WTC11 (cell line): ENCODE data around the gene TMSB15C.

Experiments used
- HMGA2 ChIP-seq: fragments of 250-450 bp; sonication (Bioruptor Pico); IDR thresholded peaks from 2 replicates; pipeline ENCODE4 v1.4.0; 2021; ENCODE audit warnings: mild to moderate bottlenecking, moderate library complexity
- HMGXB4 ChIP-seq: sonication (generic); formaldehyde crosslinking; IDR thresholded peaks from 2 replicates; pipeline ENCODE4 v1.8.1; 2023; ENCODE audit warnings: mild to moderate bottlenecking, moderate library complexity, missing genetic modification reagents
- NFYB ChIP-seq: sonication (generic); formaldehyde crosslinking; conservative IDR thresholded peaks from 2 replicates; pipeline ENCODE4 v1.8.0; 2022; ENCODE audit warnings: low read depth, missing genetic modification reagents
- NR2C2 ChIP-seq: sonication (generic); formaldehyde crosslinking; IDR thresholded peaks from 2 replicates; pipeline ENCODE4 v1.8.0; 2022; ENCODE audit warnings: mild to moderate bottlenecking, missing genetic modification reagents
- SMAD4 ChIP-seq: sonication (generic); formaldehyde crosslinking; IDR thresholded peaks from 2 replicates; pipeline ENCODE4 v1.8.0; 2022; ENCODE audit warnings: mild to moderate bottlenecking, missing genetic modification reagents
- SP1 ChIP-seq: sonication (generic); formaldehyde crosslinking; conservative IDR thresholded peaks from 2 replicates; pipeline ENCODE4 v1.8.1; 2022; ENCODE audit warnings: missing genetic modification reagents
- TEAD4 ChIP-seq: sonication (generic); formaldehyde crosslinking; IDR thresholded peaks from 2 replicates; pipeline ENCODE4 v1.8.0; 2022; ENCODE audit warnings: mild to moderate bottlenecking, missing genetic modification reagents
- ZBTB21 ChIP-seq: sonication (generic); formaldehyde crosslinking; IDR thresholded peaks from 2 replicates; pipeline ENCODE4 v1.8.1; 2023; ENCODE audit warnings: mild to moderate bottlenecking, missing genetic modification reagents, borderline replicate concordance
- ZNF121 ChIP-seq: sonication (generic); formaldehyde crosslinking; IDR thresholded peaks from 2 replicates; pipeline ENCODE4 v1.8.0; 2023; ENCODE audit warnings: missing genetic modification reagents
- ZNF138 ChIP-seq: sonication (generic); formaldehyde crosslinking; conservative IDR thresholded peaks from 2 replicates; pipeline ENCODE4 v1.8.1; 2022; ENCODE audit warnings: mild to moderate bottlenecking, moderate library complexity, missing genetic modification reagents
- TF ChIP-seq, protein P1 (sequence below): fragments of 200-600 bp; IDR thresholded peaks from 2 replicates; pipeline ENCODE4 v1.8.0; 2022; ENCODE audit warnings: antibody characterized with exemption

- TF ChIP-seq, protein P1, sequence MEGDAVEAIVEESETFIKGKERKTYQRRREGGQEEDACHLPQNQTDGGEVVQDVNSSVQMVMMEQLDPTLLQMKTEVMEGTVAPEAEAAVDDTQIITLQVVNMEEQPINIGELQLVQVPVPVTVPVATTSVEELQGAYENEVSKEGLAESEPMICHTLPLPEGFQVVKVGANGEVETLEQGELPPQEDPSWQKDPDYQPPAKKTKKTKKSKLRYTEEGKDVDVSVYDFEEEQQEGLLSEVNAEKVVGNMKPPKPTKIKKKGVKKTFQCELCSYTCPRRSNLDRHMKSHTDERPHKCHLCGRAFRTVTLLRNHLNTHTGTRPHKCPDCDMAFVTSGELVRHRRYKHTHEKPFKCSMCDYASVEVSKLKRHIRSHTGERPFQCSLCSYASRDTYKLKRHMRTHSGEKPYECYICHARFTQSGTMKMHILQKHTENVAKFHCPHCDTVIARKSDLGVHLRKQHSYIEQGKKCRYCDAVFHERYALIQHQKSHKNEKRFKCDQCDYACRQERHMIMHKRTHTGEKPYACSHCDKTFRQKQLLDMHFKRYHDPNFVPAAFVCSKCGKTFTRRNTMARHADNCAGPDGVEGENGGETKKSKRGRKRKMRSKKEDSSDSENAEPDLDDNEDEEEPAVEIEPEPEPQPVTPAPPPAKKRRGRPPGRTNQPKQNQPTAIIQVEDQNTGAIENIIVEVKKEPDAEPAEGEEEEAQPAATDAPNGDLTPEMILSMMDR, result no peak
- TF ChIP-seq ZBTB21 (CRISPR knock-in tag) (no peak), ZNF138 (CRISPR knock-in tag) (no peak), HMGA2 (CRISPR knock-in tag) (no peak), SP1 (CRISPR knock-in tag) (no peak), HMGXB4 (CRISPR knock-in tag) (no peak), ZNF121 (CRISPR knock-in tag) (no peak), SMAD4 (CRISPR knock-in tag) (no peak), NFYB (no peak), NR2C2 (CRISPR knock-in tag) (no peak), TEAD4 (no peak)
Observed at GRCh38 chrX:104122829-104123228, 46.8 kb upstream of the TMSB15C start.
